Liver (tissue), 9 donors: ENCODE results near the gene SCN2A. TPM values are rescaled to one million over a fixed set of nuclear protein-coding genes. Genes with fewer than 3 reads are reported as not detected.

Experiments
- DNase-seq: peaks from one replicate; pipeline ENCODE4 v3.0.0-alpha.2; 2017; ENCODE audit warnings: low spot score
- H3K27ac ChIP-seq, 2 donors: one replicate each; pipeline ENCODE4 v1.7.0; 2013; ENCODE audit warnings: inconsistent platforms in 2 of 2, low read length in 2 of 2, control low read depth in 1 of 2, low read depth in 1 of 2, mild to moderate bottlenecking in 1 of 2
- H3K27me3 ChIP-seq, 4 donors: one replicate each; pipeline versions ENCODE4 v1.6.1 to v1.7.0; 2013; ENCODE audit warnings: low read length in 3 of 4, inconsistent platforms in 1 of 4, mild to moderate bottlenecking in 1 of 4, moderate library complexity in 1 of 4; ENCODE audit not compliant: control insufficient read depth in 4 of 4, insufficient read depth in 4 of 4
- H3K36me3 ChIP-seq, 4 donors: one replicate each; pipeline versions ENCODE4 v1.6.1 to v1.7.0; 2013; ENCODE audit warnings: low read length in 3 of 4, mild to moderate bottlenecking in 3 of 4, low read depth in 1 of 4, moderate library complexity in 1 of 4; ENCODE audit not compliant: control insufficient read depth in 4 of 4, insufficient read depth in 3 of 4
- H3K4me1 ChIP-seq, 4 donors: one replicate each; pipeline versions ENCODE4 v1.6.1 to v1.7.0; 2013; ENCODE audit warnings: low read length in 3 of 4, mild to moderate bottlenecking in 3 of 4, moderate library complexity in 1 of 4; ENCODE audit not compliant: control insufficient read depth in 4 of 4, insufficient read depth in 4 of 4
- H3K4me3 ChIP-seq, 3 donors: one replicate each; pipeline versions ENCODE4 v1.6.1 to v1.7.0; 2013; ENCODE audit warnings: low read length in 3 of 3, control low read depth in 1 of 3, low read depth in 1 of 3, mild to moderate bottlenecking in 1 of 3
- H3K9ac ChIP-seq, 2 donors: one replicate each; pipeline ENCODE4 v1.7.0; 2013; ENCODE audit warnings: low read length in 2 of 2, mild to moderate bottlenecking in 2 of 2, moderate library complexity in 2 of 2, control low read depth in 1 of 2, low read depth in 1 of 2
- H3K9me3 ChIP-seq, 4 donors: one replicate each; pipeline versions ENCODE4 v1.6.1 to v1.7.0; 2013; ENCODE audit warnings: low read length in 3 of 4; ENCODE audit not compliant: control insufficient read depth in 4 of 4
- EGR1 ChIP-seq, 2 donors: IDR thresholded peaks; 2 replicates each; pipeline ENCODE4 v1.6.1; 2016 to 2018; ENCODE audit warnings: antibody characterized with exemption in 2 of 2, low read depth in 2 of 2
- FOXA1 ChIP-seq: IDR thresholded peaks from 2 replicates; pipeline ENCODE4 v1.6.1; 2016; ENCODE audit warnings: antibody characterized with exemption
- FOXA2 ChIP-seq: IDR thresholded peaks from 2 replicates; pipeline ENCODE4 v1.6.1; 2016; ENCODE audit warnings: antibody characterized with exemption
- GABPA ChIP-seq, 2 donors: IDR thresholded peaks in 1 of 2; conservative IDR thresholded peaks in 1 of 2; 2 replicates each; pipeline ENCODE4 v1.6.1; 2016; ENCODE audit warnings: antibody characterized with exemption in 2 of 2, mild to moderate bottlenecking in 1 of 2, moderate library complexity in 1 of 2
- HNF4A ChIP-seq, 2 donors: conservative IDR thresholded peaks; 2 replicates each; pipeline ENCODE4 v1.6.1; 2016; ENCODE audit warnings: antibody characterized with exemption in 2 of 2, mild to moderate bottlenecking in 2 of 2
- HNF4G ChIP-seq: IDR thresholded peaks from 2 replicates; pipeline ENCODE4 v1.6.1; 2016; ENCODE audit warnings: antibody characterized with exemption
- JUND ChIP-seq, 2 donors: IDR thresholded peaks; 2 replicates each; pipeline ENCODE4 v1.6.1; 2016; ENCODE audit warnings: antibody characterized with exemption in 2 of 2
- RAD21 ChIP-seq, 2 donors: IDR thresholded peaks; 2 replicates each; pipeline ENCODE4 v1.6.1; 2016; ENCODE audit warnings: antibody characterized with exemption in 2 of 2, mild to moderate bottlenecking in 2 of 2
- RXRA ChIP-seq, 2 donors: IDR thresholded peaks; 2 replicates each; pipeline ENCODE4 v1.6.1; 2017 to 2018; ENCODE audit warnings: antibody characterized with exemption in 2 of 2, mild to moderate bottlenecking in 1 of 2
- SP1 ChIP-seq: IDR thresholded peaks from 2 replicates; pipeline ENCODE4 v1.6.1; 2018; ENCODE audit warnings: antibody characterized with exemption, mild to moderate bottlenecking
- TAF1 ChIP-seq: conservative IDR thresholded peaks from 2 replicates; pipeline ENCODE4 v1.6.1; 2016; ENCODE audit warnings: antibody characterized with exemption, mild to moderate bottlenecking
- YY1 ChIP-seq: IDR thresholded peaks from 2 replicates; pipeline ENCODE4 v1.6.1; 2016; ENCODE audit warnings: antibody characterized with exemption, mild to moderate bottlenecking
- WGBS: extraction: QIAGEN DNeasy Blood & Tissue Kit; methylation state at CpG from one replicate; pipeline ENCODE4 v1.1.7; 2013; 5-methylcytosine and 5-hydroxymethylcytosine counted together
- polyA plus RNA-seq, 2 donors: library from polyadenylated mRNA; stranded (reverse) in 1 of 2; unstranded in 1 of 2; fragments of 200-250 nt in 1 of 2; fragments of >200 nt in 1 of 2; fragmentation: Nextera tagmentation in 1 of 2; extraction: Ambion mirVana in 1 of 2; gene quantifications; one replicate each; pipeline versions ENCODE4 v1.2.1 to v1.2.3, GENCODE V29; 2013 to 2015
- total RNA-seq, 2 donors: library from RNA; depleted of rRNA; stranded (reverse); fragments of >200 nt; gene quantifications; one replicate each; pipeline ENCODE4 v1.2.3, GENCODE V29; 2014
- TF ChIP-seq, protein P1 (sequence below): IDR thresholded peaks from 2 replicates; pipeline ENCODE4 v1.6.1; 2016; ENCODE audit warnings: antibody characterized with exemption
- TF ChIP-seq, protein P2 (sequence below): IDR thresholded peaks from 2 replicates; pipeline ENCODE4 v1.6.1; 2016; ENCODE audit warnings: antibody characterized with exemption
- TF ChIP-seq, protein P3 (sequence below): fragments of 150-350 bp; IDR thresholded peaks from 2 replicates; pipeline ENCODE4 v1.5.1; 2017; ENCODE audit warnings: improper control_type of control experiment, low read depth, low read length; ENCODE audit not compliant: missing input control
- TF ChIP-seq, protein P4 (sequence below): IDR thresholded peaks from 2 replicates; pipeline ENCODE4 v1.6.1; 2016; ENCODE audit warnings: antibody characterized with exemption
- TF ChIP-seq, protein P5 (sequence below): IDR thresholded peaks from 2 replicates; pipeline ENCODE4 v1.6.1; 2016; ENCODE audit warnings: antibody characterized with exemption, mild to moderate bottlenecking
- donor health status: healthy.
- donor health status: healthy.
- donor health status: healthy.
- donor health status: healthy.
- donor health status: healthy.

The SCN2A gene
- total and polyA plus RNA-seq, 4 donors = 0.01 to 0.33 (median 0.05) TPM

DNA sequence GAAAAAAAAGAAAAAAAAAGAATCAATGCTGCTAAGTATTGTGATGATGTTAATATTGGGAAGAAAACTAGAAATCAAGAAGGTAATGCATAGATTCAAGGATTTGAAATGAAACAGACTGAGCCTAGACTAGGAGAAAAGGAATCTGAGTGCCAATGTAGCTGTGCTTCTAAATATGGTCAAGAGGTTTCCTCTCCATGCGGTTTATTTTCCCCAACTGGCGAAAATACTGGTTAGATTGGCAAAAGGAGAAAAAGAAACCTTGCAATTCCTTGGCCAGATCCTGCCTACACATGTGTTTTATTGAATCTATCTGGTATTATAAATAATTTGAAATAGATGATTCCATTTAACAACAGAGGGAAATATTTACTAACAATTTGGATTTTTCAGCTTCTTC lies 41.0 kb upstream of the SCN2A start:
- Histone ChIP-seq H3K27ac (no peak overlapping the region), H3K4me1 (no peaks in the 10 kb centered on the region), H3K9ac (no peak overlapping the region), H3K27me3 (no peaks in the 10 kb centered on the region), H3K4me3 (no peak overlapping the region), H3K9me3 (no peaks in the 10 kb centered on the region), H3K36me3 (no peaks in the 10 kb centered on the region)
- DNase-seq = no peak
- TF ChIP-seq, protein P1, sequence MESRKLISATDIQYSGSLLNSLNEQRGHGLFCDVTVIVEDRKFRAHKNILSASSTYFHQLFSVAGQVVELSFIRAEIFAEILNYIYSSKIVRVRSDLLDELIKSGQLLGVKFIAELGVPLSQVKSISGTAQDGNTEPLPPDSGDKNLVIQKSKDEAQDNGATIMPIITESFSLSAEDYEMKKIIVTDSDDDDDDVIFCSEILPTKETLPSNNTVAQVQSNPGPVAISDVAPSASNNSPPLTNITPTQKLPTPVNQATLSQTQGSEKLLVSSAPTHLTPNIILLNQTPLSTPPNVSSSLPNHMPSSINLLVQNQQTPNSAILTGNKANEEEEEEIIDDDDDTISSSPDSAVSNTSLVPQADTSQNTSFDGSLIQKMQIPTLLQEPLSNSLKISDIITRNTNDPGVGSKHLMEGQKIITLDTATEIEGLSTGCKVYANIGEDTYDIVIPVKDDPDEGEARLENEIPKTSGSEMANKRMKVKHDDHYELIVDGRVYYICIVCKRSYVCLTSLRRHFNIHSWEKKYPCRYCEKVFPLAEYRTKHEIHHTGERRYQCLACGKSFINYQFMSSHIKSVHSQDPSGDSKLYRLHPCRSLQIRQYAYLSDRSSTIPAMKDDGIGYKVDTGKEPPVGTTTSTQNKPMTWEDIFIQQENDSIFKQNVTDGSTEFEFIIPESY = no peak
- TF ChIP-seq, protein P2, sequence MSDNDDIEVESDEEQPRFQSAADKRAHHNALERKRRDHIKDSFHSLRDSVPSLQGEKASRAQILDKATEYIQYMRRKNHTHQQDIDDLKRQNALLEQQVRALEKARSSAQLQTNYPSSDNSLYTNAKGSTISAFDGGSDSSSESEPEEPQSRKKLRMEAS = no peak
- no peak for TF ChIP-seq JUND (IDR thresholded peaks at IDR 0.05)
- no peak for TF ChIP-seq HNF4A (conservative IDR thresholded peaks at IDR 0.05)
- TF ChIP-seq SP1 = no peak
- TF ChIP-seq, protein P3, sequence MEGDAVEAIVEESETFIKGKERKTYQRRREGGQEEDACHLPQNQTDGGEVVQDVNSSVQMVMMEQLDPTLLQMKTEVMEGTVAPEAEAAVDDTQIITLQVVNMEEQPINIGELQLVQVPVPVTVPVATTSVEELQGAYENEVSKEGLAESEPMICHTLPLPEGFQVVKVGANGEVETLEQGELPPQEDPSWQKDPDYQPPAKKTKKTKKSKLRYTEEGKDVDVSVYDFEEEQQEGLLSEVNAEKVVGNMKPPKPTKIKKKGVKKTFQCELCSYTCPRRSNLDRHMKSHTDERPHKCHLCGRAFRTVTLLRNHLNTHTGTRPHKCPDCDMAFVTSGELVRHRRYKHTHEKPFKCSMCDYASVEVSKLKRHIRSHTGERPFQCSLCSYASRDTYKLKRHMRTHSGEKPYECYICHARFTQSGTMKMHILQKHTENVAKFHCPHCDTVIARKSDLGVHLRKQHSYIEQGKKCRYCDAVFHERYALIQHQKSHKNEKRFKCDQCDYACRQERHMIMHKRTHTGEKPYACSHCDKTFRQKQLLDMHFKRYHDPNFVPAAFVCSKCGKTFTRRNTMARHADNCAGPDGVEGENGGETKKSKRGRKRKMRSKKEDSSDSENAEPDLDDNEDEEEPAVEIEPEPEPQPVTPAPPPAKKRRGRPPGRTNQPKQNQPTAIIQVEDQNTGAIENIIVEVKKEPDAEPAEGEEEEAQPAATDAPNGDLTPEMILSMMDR = no peak
- TF ChIP-seq FOXA1 = no peak
- TF ChIP-seq, protein P4, sequence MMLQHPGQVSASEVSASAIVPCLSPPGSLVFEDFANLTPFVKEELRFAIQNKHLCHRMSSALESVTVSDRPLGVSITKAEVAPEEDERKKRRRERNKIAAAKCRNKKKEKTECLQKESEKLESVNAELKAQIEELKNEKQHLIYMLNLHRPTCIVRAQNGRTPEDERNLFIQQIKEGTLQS = no peak
- TF ChIP-seq HNF4G = no peak
- TF ChIP-seq EGR1 (IDR thresholded peaks at IDR 0.05; ENCODE audit: low read depth in 2 of 2) = no peak
- TF ChIP-seq FOXA2 = no peak
- no peak for TF ChIP-seq RAD21 (IDR thresholded peaks at IDR 0.05)
- WGBS = 90% methylated on average over 2 of the region's 2 CpGs

DNA sequence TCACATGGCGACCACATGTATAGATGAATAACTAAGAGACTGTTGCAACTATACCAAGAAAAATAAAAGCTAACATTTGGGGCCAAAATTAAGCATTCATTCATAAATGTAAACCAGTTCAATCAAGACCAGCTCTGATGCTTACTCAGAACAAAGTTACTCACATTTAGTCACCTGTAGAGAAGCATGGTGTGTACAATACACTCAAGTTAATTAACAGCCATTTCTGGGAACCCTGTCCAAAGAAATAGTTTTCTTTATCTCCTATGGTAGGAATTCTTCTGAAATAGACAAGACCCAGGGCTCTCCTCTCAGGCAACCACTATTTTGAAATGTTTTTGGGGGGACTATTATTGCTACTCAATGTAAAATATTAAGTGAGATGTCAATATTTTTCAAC lies 37.0 kb upstream of the SCN2A start:
- 93% methylated on average over 1 of the region's 1 CpG for WGBS

More for the DNA sequence above, 37.0 kb upstream of the SCN2A start:
- H3K4me1 ChIP-seq = no peaks in the 10 kb centered on the region
- no peaks in the 10 kb centered on the region for H3K36me3 ChIP-seq
- TF ChIP-seq RAD21 (IDR thresholded peaks at IDR 0.05) = no peak
- TF ChIP-seq, protein P4 = no peak
- TF ChIP-seq HNF4G = no peak
- no peak for TF ChIP-seq GABPA (IDR thresholded peaks at IDR 0.05 in 1 of 2, conservative IDR thresholded peaks at IDR 0.05 in 1 of 2)
- TF ChIP-seq RXRA (IDR thresholded peaks at IDR 0.05) = no peak
- TF ChIP-seq HNF4A (conservative IDR thresholded peaks at IDR 0.05) = no peak
- TF ChIP-seq TAF1 = no peak
- TF ChIP-seq YY1 = no peak
- no peak for TF ChIP-seq FOXA2
- no peak for TF ChIP-seq SP1
- TF ChIP-seq, protein P5, sequence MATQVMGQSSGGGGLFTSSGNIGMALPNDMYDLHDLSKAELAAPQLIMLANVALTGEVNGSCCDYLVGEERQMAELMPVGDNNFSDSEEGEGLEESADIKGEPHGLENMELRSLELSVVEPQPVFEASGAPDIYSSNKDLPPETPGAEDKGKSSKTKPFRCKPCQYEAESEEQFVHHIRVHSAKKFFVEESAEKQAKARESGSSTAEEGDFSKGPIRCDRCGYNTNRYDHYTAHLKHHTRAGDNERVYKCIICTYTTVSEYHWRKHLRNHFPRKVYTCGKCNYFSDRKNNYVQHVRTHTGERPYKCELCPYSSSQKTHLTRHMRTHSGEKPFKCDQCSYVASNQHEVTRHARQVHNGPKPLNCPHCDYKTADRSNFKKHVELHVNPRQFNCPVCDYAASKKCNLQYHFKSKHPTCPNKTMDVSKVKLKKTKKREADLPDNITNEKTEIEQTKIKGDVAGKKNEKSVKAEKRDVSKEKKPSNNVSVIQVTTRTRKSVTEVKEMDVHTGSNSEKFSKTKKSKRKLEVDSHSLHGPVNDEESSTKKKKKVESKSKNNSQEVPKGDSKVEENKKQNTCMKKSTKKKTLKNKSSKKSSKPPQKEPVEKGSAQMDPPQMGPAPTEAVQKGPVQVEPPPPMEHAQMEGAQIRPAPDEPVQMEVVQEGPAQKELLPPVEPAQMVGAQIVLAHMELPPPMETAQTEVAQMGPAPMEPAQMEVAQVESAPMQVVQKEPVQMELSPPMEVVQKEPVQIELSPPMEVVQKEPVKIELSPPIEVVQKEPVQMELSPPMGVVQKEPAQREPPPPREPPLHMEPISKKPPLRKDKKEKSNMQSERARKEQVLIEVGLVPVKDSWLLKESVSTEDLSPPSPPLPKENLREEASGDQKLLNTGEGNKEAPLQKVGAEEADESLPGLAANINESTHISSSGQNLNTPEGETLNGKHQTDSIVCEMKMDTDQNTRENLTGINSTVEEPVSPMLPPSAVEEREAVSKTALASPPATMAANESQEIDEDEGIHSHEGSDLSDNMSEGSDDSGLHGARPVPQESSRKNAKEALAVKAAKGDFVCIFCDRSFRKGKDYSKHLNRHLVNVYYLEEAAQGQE = no peak
- no peaks in the 10 kb centered on the region for H3K27me3 ChIP-seq
- H3K27ac ChIP-seq = no peak overlapping the region
- H3K9ac ChIP-seq = peak overlapping the region in 1 of 2 donors; percentile 21
- no peak for DNase-seq
- H3K4me3 ChIP-seq = no peak overlapping the region
- H3K9me3 ChIP-seq = no peaks in the 10 kb centered on the region
